Small intestine (tissue), 7 donors: ENCODE results near the gene PHF1. TPM values are rescaled to one million over a fixed set of nuclear protein-coding genes. Genes with fewer than 3 reads are reported as not detected.
"Not testable (repeated sequence)": the region's sequence is repeated elsewhere in the genome, so short reads cannot be mapped to it uniquely, and the experiment has no call there.

Experiments
- DNase-seq, 2 donors: peaks; one replicate each; pipeline versions ENCODE4 v3.0.0 to v3.0.0-alpha.2; 2013
- FAIRE-seq: peaks from 2 replicates; lab custom pipeline; 2012; peaks lifted over from hg19 to GRCh38; lab: Jason Lieb, UNC
- H3K27ac ChIP-seq, 3 donors: one replicate each; pipeline ENCODE4 v1.5.1; 2013; ENCODE audit warnings: low read length in 2 of 3, mild to moderate bottlenecking in 2 of 3, control low read depth in 1 of 3, inconsistent platforms in 1 of 3, low read depth in 1 of 3, moderate library complexity in 1 of 3
- H3K27me3 ChIP-seq, 3 donors: one replicate each; pipeline ENCODE4 v1.6.1; 2013; ENCODE audit warnings: low read length in 3 of 3, inconsistent platforms in 1 of 3; ENCODE audit not compliant: control insufficient read depth in 3 of 3, insufficient read depth in 3 of 3
- H3K36me3 ChIP-seq, 3 donors: one replicate each; pipeline ENCODE4 v1.6.1; 2013; ENCODE audit warnings: low read length in 3 of 3, inconsistent platforms in 1 of 3, low read depth in 1 of 3, mild to moderate bottlenecking in 1 of 3, moderate library complexity in 1 of 3; ENCODE audit not compliant: control insufficient read depth in 3 of 3, insufficient read depth in 2 of 3
- H3K4me1 ChIP-seq, 3 donors: one replicate each; pipeline ENCODE4 v1.6.1; 2013; ENCODE audit warnings: low read length in 2 of 3, inconsistent platforms in 1 of 3, low read depth in 1 of 3, mild to moderate bottlenecking in 1 of 3, moderate library complexity in 1 of 3; ENCODE audit not compliant: control insufficient read depth in 3 of 3, insufficient read depth in 2 of 3
- H3K4me3 ChIP-seq, 3 donors: one replicate each; pipeline ENCODE4 v1.5.1; 2013; ENCODE audit warnings: low read length in 3 of 3, control low read depth in 1 of 3, inconsistent platforms in 1 of 3, low read depth in 1 of 3, mild to moderate bottlenecking in 1 of 3, moderate library complexity in 1 of 3
- H3K9me3 ChIP-seq, 2 donors: one replicate each; pipeline ENCODE4 v1.6.1; 2013; ENCODE audit warnings: low read depth in 1 of 2, low read length in 1 of 2; ENCODE audit not compliant: control insufficient read depth in 2 of 2, insufficient read depth in 1 of 2
- WGBS, 3 donors: extraction: QIAGEN DNeasy Blood & Tissue Kit; methylation state at CpG; one replicate each; pipeline ENCODE4 v1.1.7; 2013; 5-methylcytosine and 5-hydroxymethylcytosine counted together
- polyA plus RNA-seq, 4 donors: library from polyadenylated mRNA; stranded (reverse) in 3 of 4; unstranded in 1 of 4; fragments of 200-250 nt in 3 of 4; fragments of 120-200 nt in 1 of 4; gene quantifications; one replicate each; pipeline versions ENCODE4 v1.2.1 to v1.2.3, GENCODE V29; 2013
- donor health status: healthy with polysubstance abuse.
- donor health status: control.
- donor health status: control.
- donor health status: Bipolar disorder and iron deficiency.
- donor health status: healthy.

PHF1 gene
- polyA plus RNA-seq, 4 donors, result 32.2 to 67.6 (median 44.3) TPM

- not testable (repeated sequence) for H3K27me3 ChIP-seq, H3K9me3 ChIP-seq, FAIRE-seq, H3K4me3 ChIP-seq, DNase-seq, H3K27ac ChIP-seq, H3K4me1 ChIP-seq
- peaks cover 0 to 18% (median 0%) of the 10 kb centered on the region in 3 donors for H3K36me3 ChIP-seq
- 66 to 89% (median 83%) methylated on average over 3 of the region's 3 CpGs for WGBS, 3 donors
Observed at GRCh38 chr6:33398601-33399000, 12.2 kb upstream of the PHF1 start.

- H3K9me3 ChIP-seq, H3K27ac ChIP-seq, H3K4me1 ChIP-seq, H3K27me3 ChIP-seq, FAIRE-seq, H3K4me3 ChIP-seq, DNase-seq: not testable (repeated sequence)
- WGBS, 3 donors, result 95 to 98% (median 97%) methylated on average over 6 of the region's 6 CpGs
- peaks cover 0 to 26% (median 0%) of the 10 kb centered on the region in 3 donors for H3K36me3 ChIP-seq
Observed at GRCh38 chr6:33399881-33400280, 10.9 kb upstream of the PHF1 start.

- Histone ChIP-seq H3K27ac (no peak overlapping the region), H3K36me3 (peaks cover 0 to 34% (median 0%) of the 10 kb centered on the region in 3 donors), H3K9me3 (no peaks in the 10 kb centered on the region), H3K27me3 (no peaks in the 10 kb centered on the region), H3K4me1 (peaks cover 0 to 9% (median 0%) of the 10 kb centered on the region in 3 donors), H3K4me3 (no peak overlapping the region)
- 94 to 95% (median 95%) methylated on average over 17 of the region's 17 CpGs for WGBS, 3 donors
- DNase-seq, result no peak
- FAIRE-seq, result no peak
Observed at GRCh38 chr6:33404884-33405283, 5.9 kb upstream of the PHF1 start.

GRCh38 chr6:33405386-33405940 is 5.4 kb upstream of the PHF1 start:
- 90 to 93% (median 91%) methylated on average over 15 of the region's 15 CpGs for WGBS, 3 donors
- H3K9me3 ChIP-seq, result no peaks in the 10 kb centered on the region
- peaks cover 0 to 10% (median 0%) of the 10 kb centered on the region in 3 donors for H3K4me1 ChIP-seq
- no peaks in the 10 kb centered on the region for H3K27me3 ChIP-seq
- DNase-seq (no peak), FAIRE-seq (no peak)
- no peak overlapping the region for H3K27ac ChIP-seq
- no peak overlapping the region for H3K4me3 ChIP-seq
- peaks cover 0 to 34% (median 0%) of the 10 kb centered on the region in 3 donors for H3K36me3 ChIP-seq

DNA sequence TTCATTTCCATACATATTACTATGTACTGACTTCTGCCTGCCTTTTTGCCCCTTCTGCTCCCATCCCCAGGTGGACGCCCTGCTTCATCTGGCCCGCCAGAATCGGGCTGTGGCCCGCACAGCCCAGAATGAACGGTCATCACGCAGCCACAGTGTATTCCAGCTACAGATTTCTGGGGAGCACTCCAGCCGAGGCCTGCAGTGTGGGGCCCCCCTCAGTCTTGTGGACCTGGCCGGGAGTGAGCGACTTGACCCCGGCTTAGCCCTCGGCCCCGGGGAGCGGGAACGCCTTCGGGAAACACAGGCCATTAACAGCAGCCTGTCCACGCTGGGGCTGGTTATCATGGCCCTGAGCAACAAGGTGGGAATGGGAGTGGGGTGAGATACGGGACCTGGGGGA is 4.7 kb upstream of the PHF1 start:
- Histone ChIP-seq H3K9me3 (no peaks in the 10 kb centered on the region), H3K4me1 (peaks cover 0 to 10% (median 0%) of the 10 kb centered on the region in 3 donors), H3K27ac (no peak overlapping the region), H3K36me3 (peaks cover 0 to 32% (median 0%) of the 10 kb centered on the region in 3 donors), H3K4me3 (no peak overlapping the region), H3K27me3 (no peaks in the 10 kb centered on the region)
- 95 to 98% (median 97%) methylated on average over 17 of the region's 17 CpGs for WGBS, 3 donors
- FAIRE-seq, result no peak
- no peak for DNase-seq

DNA sequence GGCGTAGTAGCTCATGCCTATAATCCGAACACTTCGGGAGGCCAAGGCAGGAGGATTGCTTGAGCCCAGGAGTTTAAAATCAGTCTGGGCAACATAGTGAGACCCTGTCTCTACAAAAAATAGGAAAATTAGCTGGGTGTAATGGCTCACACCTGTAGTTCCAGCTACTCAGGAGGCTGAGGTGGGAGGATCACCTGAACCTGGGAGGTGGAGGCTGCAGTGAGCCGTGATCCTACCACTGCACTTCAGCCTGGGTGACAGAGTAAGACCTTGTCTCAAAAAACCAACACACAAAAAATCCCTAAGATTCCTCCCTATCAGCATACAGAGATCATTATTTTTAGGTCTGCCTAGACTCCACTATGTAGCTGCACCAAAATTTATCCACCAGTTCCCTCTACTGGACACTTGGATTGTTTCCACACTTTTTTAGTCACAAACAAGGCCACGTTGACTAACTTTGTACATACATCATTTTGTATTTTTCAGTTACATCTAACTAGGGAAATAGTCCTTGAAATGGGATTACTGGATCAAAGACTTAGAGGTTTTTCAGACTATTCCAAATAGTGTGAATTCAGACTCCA is 3.6 kb upstream of the PHF1 start:
- Histone ChIP-seq H3K4me3 (no peak overlapping the region), H3K36me3 (peaks cover 0 to 35% (median 0%) of the 10 kb centered on the region in 3 donors), H3K9me3 (no peaks in the 10 kb centered on the region), H3K27ac (no peak overlapping the region), H3K27me3 (no peaks in the 10 kb centered on the region), H3K4me1 (peaks cover 0 to 15% (median 3%) of the 10 kb centered on the region in 3 donors)
- DNase-seq (no peak), FAIRE-seq (no peak)
- WGBS, 3 donors, result 81 to 89% (median 85%) methylated on average over 5 of the region's 5 CpGs

GRCh38 chr6:33410050-33410710 is 634 bp upstream of the PHF1 start:
- peak overlapping the region; percentile 77 to 87 (median 82) for H3K4me3 ChIP-seq
- H3K27ac ChIP-seq, result peak overlapping the region; percentile 84 to 100 (median 95)
- FAIRE-seq (no peak), DNase-seq (peak; percentile 98 to 99)
- H3K27me3 ChIP-seq, result no peaks in the 10 kb centered on the region
- H3K4me1 ChIP-seq, result peaks cover 0 to 15% (median 3%) of the 10 kb centered on the region in 3 donors
- WGBS, 3 donors, result 0 to 1% (median 1%) methylated on average over 48 to 65 of the region's 65 CpGs
- peaks cover 0 to 47% (median 11%) of the 10 kb centered on the region in 3 donors for H3K36me3 ChIP-seq
- H3K9me3 ChIP-seq, result no peaks in the 10 kb centered on the region

- DNase-seq (no peak), FAIRE-seq (no peak)
- H3K27me3 ChIP-seq, result no peaks in the 10 kb centered on the region
- peaks cover 3 to 22% (median 5%) of the 10 kb centered on the region in 3 donors for H3K4me1 ChIP-seq
- H3K36me3 ChIP-seq, result peaks cover 0 to 46% (median 13%) of the 10 kb centered on the region in 3 donors
- no peaks in the 10 kb centered on the region for H3K9me3 ChIP-seq
- WGBS, 3 donors, result 61 to 63% (median 61%) methylated on average over 6 of the region's 6 CpGs
- peak overlapping the region; percentile 61 to 90 (median 66) for H3K27ac ChIP-seq
- H3K4me3 ChIP-seq, result peak overlapping the region in 2 of 3 donors; percentile 73 to 87
Observed at GRCh38 chr6:33411632-33412005, 805 bp downstream of the PHF1 start.
